ENCODE data around the gene USH1G. TPM values are rescaled to one million over a fixed set of nuclear protein-coding genes. Genes with fewer than 3 reads are reported as not detected.

The USH1G gene
- total RNA-seq, 1 experiment from 2014 or later, result 0.48 TPM

- no peaks in the 10 kb centered on the region; the same call in 1 of the 2 replicates for H3K36me3 ChIP-seq (ENCODE audit: control insufficient read depth, insufficient read depth, low read length)
- Mint-ChIP-seq H3K27me3 (ENCODE audit: insufficient read depth, unreplicated experiment) (no peaks in the 10 kb centered on the region), H3K4me3 (ENCODE audit: unreplicated experiment) (no peak overlapping the region), H3K36me3 (ENCODE audit: insufficient read depth, unreplicated experiment) (peaks cover 4% of the 10 kb centered on the region), H3K4me1 (ENCODE audit: low read depth, unreplicated experiment) (peaks cover 7% of the 10 kb centered on the region), H3K27ac (ENCODE audit: unreplicated experiment) (no peak overlapping the region), H3K9me3 (ENCODE audit: unreplicated experiment) (no peaks in the 10 kb centered on the region)
- H3K27me3 ChIP-seq (replicated peaks; ENCODE audit: control insufficient read depth, insufficient read depth, low read length), result no peaks in the 10 kb centered on the region
- no peak for DNase-seq
- no peak for TF ChIP-seq CTCF (IDR thresholded peaks at IDR 0.05; ENCODE audit: insufficient read depth in 1 of 2, low read depth in 1 of 2, low read length in 1 of 2, severe bottlenecking in 1 of 2, unreplicated experiment in 1 of 2)
- H3K4me1 ChIP-seq, result peaks cover 8% of the 10 kb centered on the region
- no peak overlapping the region for H3K4me3 ChIP-seq (ENCODE audit: low read depth, low read length)
- CTCF ChIA-PET, result no interaction called here
- intact Hi-C loops (cut with micrococcal nuclease; ENCODE audit: unreplicated experiment), result loop anchor here (5.0 kb wide), 1 partner anchor 207 kb away; the partner anchor contains the start of gene NHERF1
- H3K9me3 ChIP-seq, result no peaks in the 10 kb centered on the region
- POLR2A ChIA-PET, result no interaction called here
- no TSS peak for BruUV-seq (replicated peaks)
Measured at GRCh38 chr17:74954115-74954514, 31.1 kb upstream of the USH1G start.

- TF ChIP-seq CTCF (IDR thresholded peaks at IDR 0.05; ENCODE audit: insufficient read depth in 1 of 2, low read depth in 1 of 2, low read length in 1 of 2, severe bottlenecking in 1 of 2, unreplicated experiment in 1 of 2), result no peak
- H3K4me1 ChIP-seq, result peaks cover 8% of the 10 kb centered on the region
- no peak overlapping the region for H3K4me3 ChIP-seq (ENCODE audit: low read depth, low read length)
- H3K9me3 ChIP-seq, result no peaks in the 10 kb centered on the region
- H3K9me3 Mint-ChIP-seq (ENCODE audit: unreplicated experiment), result no peaks in the 10 kb centered on the region
- H3K27ac Mint-ChIP-seq (ENCODE audit: unreplicated experiment), result no peak overlapping the region
- peaks cover 4% of the 10 kb centered on the region for H3K36me3 Mint-ChIP-seq (ENCODE audit: insufficient read depth, unreplicated experiment)
- intact Hi-C loops (cut with micrococcal nuclease; ENCODE audit: unreplicated experiment), result loop anchor here (5.0 kb wide), 1 partner anchor 206 kb away; the partner anchor contains the start of gene NHERF1
- no peaks in the 10 kb centered on the region for H3K27me3 Mint-ChIP-seq (ENCODE audit: insufficient read depth, unreplicated experiment)
- BruUV-seq (replicated peaks), result no TSS peak
- no peaks in the 10 kb centered on the region for H3K27me3 ChIP-seq (replicated peaks; ENCODE audit: control insufficient read depth, insufficient read depth, low read length)
- H3K4me3 Mint-ChIP-seq (ENCODE audit: unreplicated experiment), result no peak overlapping the region
- ChIA-PET POLR2A (no interaction called here), CTCF (interaction anchor here (1.0 kb wide), 1 partner anchor 29 kb away, joined by 5 read pairs; the partner anchor contains the start of gene OTOP2)
- no peaks in the 10 kb centered on the region; the same call in 1 of the 2 replicates for H3K36me3 ChIP-seq (ENCODE audit: control insufficient read depth, insufficient read depth, low read length)
- DNase-seq, result no peak
- peaks cover 7% of the 10 kb centered on the region for H3K4me1 Mint-ChIP-seq (ENCODE audit: low read depth, unreplicated experiment)
Measured at GRCh38 chr17:74953134-74953687, 30.2 kb upstream of the USH1G start.

- BruUV-seq (replicated peaks), result no TSS peak
- no peaks in the 10 kb centered on the region; the same call in 1 of the 2 replicates for H3K36me3 ChIP-seq (ENCODE audit: control insufficient read depth, insufficient read depth, low read length)
- TF ChIP-seq CTCF (IDR thresholded peaks at IDR 0.05; ENCODE audit: insufficient read depth in 1 of 2, low read depth in 1 of 2, low read length in 1 of 2, severe bottlenecking in 1 of 2, unreplicated experiment in 1 of 2), result no peak
- Mint-ChIP-seq H3K9me3 (ENCODE audit: unreplicated experiment) (no peaks in the 10 kb centered on the region), H3K27me3 (ENCODE audit: insufficient read depth, unreplicated experiment) (no peaks in the 10 kb centered on the region), H3K27ac (ENCODE audit: unreplicated experiment) (no peak overlapping the region), H3K4me1 (ENCODE audit: low read depth, unreplicated experiment) (peaks cover 7% of the 10 kb centered on the region), H3K36me3 (ENCODE audit: insufficient read depth, unreplicated experiment) (peaks cover 4% of the 10 kb centered on the region), H3K4me3 (ENCODE audit: unreplicated experiment) (no peak overlapping the region)
- peaks cover 8% of the 10 kb centered on the region for H3K4me1 ChIP-seq
- intact Hi-C loops (cut with micrococcal nuclease; ENCODE audit: unreplicated experiment), result loop anchor here (5.0 kb wide), 1 partner anchor 205 kb away; the partner anchor contains the start of gene NHERF1
- DNase-seq, result no peak
- POLR2A ChIA-PET, result no interaction called here
- CTCF ChIA-PET, result interaction anchor here (1.0 kb wide), 1 partner anchor 29 kb away, joined by 5 read pairs; the partner anchor contains the start of gene OTOP2
- no peaks in the 10 kb centered on the region for H3K27me3 ChIP-seq (replicated peaks; ENCODE audit: control insufficient read depth, insufficient read depth, low read length)
- H3K9me3 ChIP-seq, result no peaks in the 10 kb centered on the region
- H3K4me3 ChIP-seq (ENCODE audit: low read depth, low read length), result no peak overlapping the region
Measured at GRCh38 chr17:74952431-74953133, 29.5 kb upstream of the USH1G start.

Measured in Caco-2 (cell line).